Stimulated activated memory B cell treated with anti-CD40 and anti-IgM and Interleukin-4, amounts not matched to agents 10 μg/mL and 1 μg/mL and 100 μg/mL, for 72 hours (primary cell): ENCODE measurements around the gene ADNP2.

ENCODE experiments used
- ATAC-seq: fragments of 150-1000 bp; cut with Tn5 transposase; 2 replicates; pipeline ENCODE4 v1.10.0; 2021
- H3K27ac Mint-ChIP-seq: one replicate; pipeline ENCODE4 v1.8.0; 2022; ENCODE audit warnings: mild to moderate bottlenecking, mixed read lengths
- H3K27me3 Mint-ChIP-seq: one replicate; pipeline ENCODE4 v1.8.0; 2022; ENCODE audit warnings: mixed read lengths
- H3K36me3 Mint-ChIP-seq: one replicate; pipeline ENCODE4 v1.8.0; 2022; ENCODE audit warnings: mixed read lengths
- H3K4me1 Mint-ChIP-seq: one replicate; pipeline ENCODE4 v1.8.0; 2022; ENCODE audit warnings: mixed read lengths
- H3K4me3 Mint-ChIP-seq: one replicate; pipeline ENCODE4 v1.8.0; 2022; ENCODE audit warnings: mild to moderate bottlenecking, moderate library complexity, mixed read lengths
- H3K9me3 Mint-ChIP-seq: one replicate; pipeline ENCODE4 v1.8.0; 2022; ENCODE audit warnings: mixed read lengths

The ADNP2 gene

DNA sequence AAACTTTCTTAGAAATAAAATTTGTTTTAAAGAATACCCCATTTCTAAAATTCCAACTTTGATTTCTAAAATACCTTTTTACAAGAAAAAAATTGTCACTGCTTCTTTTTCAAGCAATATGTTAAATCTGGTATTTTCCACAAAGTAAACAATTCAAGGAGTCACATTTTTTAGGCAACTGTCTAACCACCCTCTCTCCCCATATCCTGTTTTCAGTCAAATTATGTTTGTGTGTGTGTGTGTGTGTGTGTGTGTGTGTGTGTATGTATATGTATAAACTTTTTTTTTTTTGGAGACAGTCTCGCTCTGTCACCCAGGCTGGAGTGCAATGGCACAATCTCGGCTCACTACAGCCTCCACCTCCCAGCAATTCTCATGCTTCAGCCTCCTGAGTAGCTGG lies 59.3 kb downstream of the ADNP2 start:
- Mint-ChIP-seq H3K9me3 (peaks cover 14% of the 10 kb centered on the region), H3K36me3 (no peaks in the 10 kb centered on the region), H3K4me3 (no peak overlapping the region), H3K27ac (no peak overlapping the region), H3K27me3 (peaks cover 40% of the 10 kb centered on the region), H3K4me1 (peaks cover 8% of the 10 kb centered on the region)
- no peak for ATAC-seq

DNA sequence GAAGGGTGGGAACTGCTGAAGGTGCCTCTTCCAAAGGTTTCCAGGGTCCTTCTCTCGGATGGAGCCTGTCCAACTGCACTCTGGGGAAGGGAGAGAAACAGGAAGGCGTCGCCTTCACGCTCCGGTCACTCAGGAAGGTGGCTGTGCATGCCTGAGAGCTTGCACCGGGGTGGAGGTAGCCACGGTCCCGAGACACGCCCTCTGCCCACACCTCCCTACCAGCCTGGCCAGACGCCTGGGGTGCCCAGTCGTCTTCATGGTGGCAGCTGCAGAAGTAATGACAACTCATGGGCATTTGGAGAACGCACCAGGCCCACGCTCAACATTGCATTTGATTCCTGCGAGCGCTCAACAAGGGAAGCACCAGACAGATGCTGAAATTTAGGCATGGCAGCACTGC lies 59.9 kb downstream of the ADNP2 start:
- H3K27me3 Mint-ChIP-seq: peaks cover 44% of the 10 kb centered on the region
- no peak for ATAC-seq

DNA sequence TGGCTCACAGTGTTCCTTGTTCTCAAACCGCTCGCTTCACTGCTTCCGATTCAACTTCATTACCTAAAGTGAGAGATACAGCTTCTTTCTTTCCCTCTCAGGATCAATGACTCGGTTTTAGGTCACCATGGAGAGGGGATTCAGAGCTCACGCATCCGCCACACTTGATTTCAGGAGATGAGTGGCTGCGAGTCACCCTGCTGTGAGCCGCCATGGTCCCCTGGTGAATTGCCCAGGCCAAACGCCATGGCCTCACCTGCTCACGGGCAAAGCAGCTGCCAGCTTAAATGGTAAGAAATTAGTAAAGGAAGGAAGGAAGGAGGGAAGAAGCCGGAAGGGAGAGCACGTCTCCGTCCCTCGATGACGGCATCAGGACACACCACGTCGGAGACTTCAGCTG lies 60.5 kb downstream of the ADNP2 start:
- Mint-ChIP-seq H3K27me3 (peaks cover 50% of the 10 kb centered on the region), H3K9me3 (peaks cover 8% of the 10 kb centered on the region), H3K36me3 (no peaks in the 10 kb centered on the region), H3K27ac (no peak overlapping the region), H3K4me3 (no peak overlapping the region), H3K4me1 (peaks cover 8% of the 10 kb centered on the region)
- ATAC-seq: no peak

More for the DNA sequence above, 59.9 kb downstream of the ADNP2 start:
- no peak overlapping the region for H3K27ac Mint-ChIP-seq
- H3K4me3 Mint-ChIP-seq: no peak overlapping the region
- no peaks in the 10 kb centered on the region for H3K36me3 Mint-ChIP-seq
- peaks cover 8% of the 10 kb centered on the region for H3K4me1 Mint-ChIP-seq
- peaks cover 14% of the 10 kb centered on the region for H3K9me3 Mint-ChIP-seq

DNA sequence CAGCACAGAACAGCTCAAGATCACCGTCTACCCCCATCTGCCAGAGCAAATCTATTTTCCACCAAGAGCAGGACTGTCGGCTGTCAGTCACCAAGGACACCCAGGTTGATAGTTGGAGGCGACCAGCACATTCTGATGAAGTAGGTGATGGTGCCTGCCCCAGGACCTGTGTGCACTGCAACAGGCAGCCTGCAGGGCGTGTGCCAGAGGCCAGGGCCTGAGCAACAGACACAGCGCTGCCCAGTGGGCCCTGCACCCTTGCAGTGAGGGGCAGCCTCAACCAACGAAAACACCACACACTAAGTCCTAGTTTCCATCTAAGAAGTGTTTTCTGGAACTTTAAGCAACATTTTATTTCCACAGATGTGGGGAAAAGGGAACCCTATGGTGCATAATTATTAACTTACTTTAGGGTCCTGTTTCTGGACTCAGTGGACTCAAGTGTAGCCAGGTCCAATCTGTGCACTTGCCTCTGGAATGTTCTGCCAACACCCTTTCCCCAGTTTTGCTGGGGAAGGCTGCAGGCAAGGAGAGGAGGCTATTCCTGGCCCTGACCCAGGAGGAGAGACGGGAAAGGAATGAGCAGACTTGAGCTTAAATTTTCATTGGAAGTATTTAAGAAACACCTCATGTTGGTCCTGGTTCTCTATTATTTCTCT lies 61.5 kb downstream of the ADNP2 start:
- peaks cover 8% of the 10 kb centered on the region for H3K4me1 Mint-ChIP-seq
- no peak overlapping the region for H3K27ac Mint-ChIP-seq
- H3K27me3 Mint-ChIP-seq: peaks cover 59% of the 10 kb centered on the region
- no peak overlapping the region for H3K4me3 Mint-ChIP-seq
- peaks cover 3% of the 10 kb centered on the region for H3K9me3 Mint-ChIP-seq
- no peaks in the 10 kb centered on the region for H3K36me3 Mint-ChIP-seq
- ATAC-seq: no peak

DNA sequence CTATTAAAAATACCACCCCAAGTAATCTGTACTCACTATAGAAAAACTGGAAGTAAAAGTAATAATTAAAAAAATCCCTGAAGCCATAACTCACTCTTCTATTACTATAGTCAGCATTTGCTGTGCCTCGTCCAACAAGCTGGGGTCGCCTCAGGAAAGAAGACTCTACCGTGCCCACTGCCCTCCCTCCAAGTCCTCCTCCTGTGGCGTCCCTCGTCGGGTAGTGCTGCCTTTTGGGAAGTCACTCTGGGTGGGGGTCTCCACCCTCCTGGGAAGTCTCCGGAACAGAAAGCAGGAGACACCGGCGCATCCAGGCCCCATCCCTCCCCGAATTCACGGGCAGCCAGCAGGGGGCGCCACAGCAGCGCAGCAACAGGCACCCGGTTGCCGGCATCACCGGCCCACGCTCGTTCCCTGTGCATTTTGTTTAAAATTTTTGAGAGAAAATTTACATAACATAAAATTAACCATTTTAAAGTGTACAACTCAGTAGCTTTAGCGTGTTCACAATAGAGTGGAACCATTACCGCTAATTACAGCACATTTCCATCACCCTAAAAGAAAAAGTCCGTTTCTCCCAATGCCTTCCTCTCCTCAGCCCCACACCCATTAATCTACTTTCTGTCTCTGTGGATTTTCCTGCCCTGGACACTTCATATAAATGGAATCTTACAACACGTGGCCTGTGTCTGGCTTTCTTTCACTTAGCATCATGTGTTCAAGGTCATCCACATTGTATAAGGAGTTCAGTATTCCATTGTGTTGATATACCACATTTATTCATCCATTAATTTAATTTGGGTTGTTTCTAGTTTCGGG lies 62.2 kb downstream of the ADNP2 start:
- no peak overlapping the region for H3K27ac Mint-ChIP-seq
- peaks cover 67% of the 10 kb centered on the region for H3K27me3 Mint-ChIP-seq

DNA sequence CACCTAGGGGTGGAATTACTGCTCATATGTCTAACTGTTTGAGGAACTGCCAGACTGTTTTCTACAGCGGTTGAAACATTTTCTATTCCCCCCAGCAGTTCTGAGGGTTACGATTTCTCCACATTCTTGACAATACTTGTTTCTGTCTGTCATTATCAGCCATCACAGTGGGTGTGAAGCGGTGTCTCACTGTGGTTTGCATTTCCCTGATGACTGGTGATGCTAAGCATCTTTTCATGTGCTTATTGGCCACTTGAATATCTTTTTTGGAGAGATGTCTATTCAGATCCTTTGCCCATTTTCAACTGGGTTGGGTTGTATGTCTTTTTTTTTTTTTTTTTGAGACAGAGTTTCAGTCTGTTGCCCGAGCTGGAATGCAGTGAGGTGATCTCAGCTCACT lies 63.0 kb downstream of the ADNP2 start:
- no peak for ATAC-seq
- H3K4me3 Mint-ChIP-seq: no peak overlapping the region
- H3K27me3 Mint-ChIP-seq: peaks cover 74% of the 10 kb centered on the region
- peaks cover 8% of the 10 kb centered on the region for H3K4me1 Mint-ChIP-seq
- H3K27ac Mint-ChIP-seq: no peak overlapping the region
- no peaks in the 10 kb centered on the region for H3K36me3 Mint-ChIP-seq
- peaks cover 7% of the 10 kb centered on the region for H3K9me3 Mint-ChIP-seq

More for the DNA sequence above, 62.2 kb downstream of the ADNP2 start:
- Mint-ChIP-seq H3K36me3 (no peaks in the 10 kb centered on the region), H3K4me3 (no peak overlapping the region), H3K4me1 (peaks cover 8% of the 10 kb centered on the region), H3K9me3 (no peaks in the 10 kb centered on the region)
- no peak for ATAC-seq

DNA sequence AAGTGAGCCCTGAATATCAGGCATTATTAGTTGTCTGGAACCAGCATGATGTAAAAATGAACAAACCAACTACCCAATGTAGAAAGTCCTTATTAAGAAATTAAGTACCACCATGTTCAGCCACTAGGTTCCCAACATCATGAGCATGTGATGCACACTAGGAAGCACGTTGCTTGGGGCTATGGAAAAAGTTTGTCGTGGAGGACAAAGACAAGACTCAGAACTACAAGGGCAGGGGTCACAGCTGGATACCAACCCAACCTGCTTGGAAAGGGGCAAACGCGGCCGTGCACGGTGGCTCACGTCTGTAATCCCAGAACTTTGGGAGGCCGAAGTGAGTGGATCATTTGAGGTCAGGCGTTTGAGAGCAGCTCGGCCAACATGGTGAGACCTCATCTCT lies 64.0 kb downstream of the ADNP2 start:
- Mint-ChIP-seq H3K27me3 (peaks cover 76% of the 10 kb centered on the region), H3K4me1 (peaks cover 8% of the 10 kb centered on the region), H3K27ac (no peak overlapping the region), H3K4me3 (no peak overlapping the region), H3K36me3 (no peaks in the 10 kb centered on the region), H3K9me3 (peaks cover 14% of the 10 kb centered on the region)
- no peak for ATAC-seq

DNA sequence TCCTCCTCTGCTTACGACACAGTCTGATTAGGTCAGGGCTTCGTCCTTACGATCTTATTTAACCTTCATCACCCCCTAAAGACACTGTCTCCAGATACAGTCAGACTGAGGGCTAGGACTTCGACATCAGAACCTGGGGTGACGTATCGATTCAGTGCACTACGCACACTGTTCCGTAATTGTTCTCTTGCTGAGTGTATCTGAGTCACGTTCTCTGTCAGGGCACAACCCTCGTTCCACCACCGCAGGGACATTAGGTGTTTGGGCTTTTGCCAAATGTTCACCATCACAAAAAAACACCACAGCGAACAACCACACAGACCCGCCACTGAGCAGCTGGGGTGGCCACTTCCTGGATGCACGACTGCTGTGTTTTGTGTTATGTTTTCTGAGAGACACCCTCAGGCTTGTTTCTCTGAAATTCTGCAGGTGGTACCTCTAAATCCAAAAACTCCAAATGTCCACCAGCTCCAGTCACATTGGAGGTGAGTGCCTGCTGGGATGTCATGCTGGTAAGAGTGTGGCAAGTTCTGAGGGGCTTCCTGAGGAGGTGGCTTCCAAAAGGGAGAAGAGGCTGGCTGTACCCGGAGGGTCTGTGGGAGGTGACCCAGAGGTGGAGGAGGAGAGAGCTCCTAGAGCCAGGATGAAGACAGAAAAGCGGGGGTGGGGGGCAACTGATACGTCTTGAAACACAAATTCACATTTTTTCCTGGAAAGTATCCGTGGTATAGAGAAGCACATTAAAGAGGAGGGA lies 66.6 kb downstream of the ADNP2 start:
- Mint-ChIP-seq H3K27ac (no peak overlapping the region), H3K4me1 (peaks cover 19% of the 10 kb centered on the region), H3K4me3 (no peak overlapping the region)

DNA sequence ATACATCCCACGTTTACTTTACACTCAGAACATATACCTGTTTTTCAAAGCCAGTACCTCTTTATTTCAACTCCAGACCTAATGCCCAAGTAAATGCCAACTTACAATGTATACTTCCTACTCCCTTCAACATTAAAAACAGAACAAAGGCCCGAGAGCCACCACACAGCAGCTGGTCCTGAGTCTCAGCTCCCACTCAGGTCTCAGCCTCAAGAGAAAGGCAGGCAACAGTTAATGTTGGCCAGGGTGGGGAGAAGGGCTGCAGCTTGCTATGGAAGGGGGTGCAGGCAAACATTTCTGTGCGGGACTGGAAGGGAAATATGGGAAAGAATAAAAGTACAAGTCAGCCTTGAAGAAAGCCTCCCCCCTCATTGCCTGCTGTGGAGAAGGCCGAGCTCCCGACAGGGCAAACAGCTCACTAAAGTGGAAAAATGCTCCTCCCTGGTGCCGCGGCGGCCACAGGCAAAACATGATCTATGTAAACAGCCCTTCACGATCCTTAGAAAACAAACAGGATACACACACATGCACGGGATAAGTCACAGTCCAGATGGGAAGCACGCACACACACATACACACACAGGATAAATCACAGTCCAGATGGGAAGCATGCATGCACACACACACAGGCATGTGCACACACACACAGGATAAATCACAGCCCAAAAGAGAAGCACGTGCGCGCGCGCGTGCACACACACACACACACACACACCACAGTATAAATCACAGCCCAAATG lies 67.4 kb downstream of the ADNP2 start:
- Mint-ChIP-seq H3K27me3 (peaks cover 86% of the 10 kb centered on the region), H3K4me3 (no peak overlapping the region), H3K36me3 (no peaks in the 10 kb centered on the region), H3K9me3 (peaks cover 14% of the 10 kb centered on the region), H3K27ac (no peak overlapping the region), H3K4me1 (peaks cover 14% of the 10 kb centered on the region)
- ATAC-seq: no peak

More for the DNA sequence above, 66.6 kb downstream of the ADNP2 start:
- H3K36me3 Mint-ChIP-seq: no peaks in the 10 kb centered on the region
- ATAC-seq: no peak
- H3K27me3 Mint-ChIP-seq: peaks cover 86% of the 10 kb centered on the region
- peaks cover 14% of the 10 kb centered on the region for H3K9me3 Mint-ChIP-seq

DNA sequence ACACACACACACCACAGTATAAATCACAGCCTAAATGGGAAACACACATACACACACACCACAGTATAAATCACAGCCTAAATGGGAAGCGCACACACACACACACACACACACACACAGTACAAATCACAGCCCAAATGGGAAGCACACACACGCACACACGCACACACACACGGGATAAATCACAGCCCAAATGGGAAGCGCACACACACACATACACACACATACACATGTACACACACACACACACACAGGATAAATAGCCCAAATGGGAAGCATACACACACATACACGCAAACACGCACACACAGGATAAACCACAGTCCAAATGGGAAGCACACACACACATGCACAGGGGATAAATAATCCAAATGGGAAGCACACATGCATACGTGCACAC lies 68.1 kb downstream of the ADNP2 start:
- peaks cover 14% of the 10 kb centered on the region for H3K9me3 Mint-ChIP-seq
- no peak for ATAC-seq
- no peak overlapping the region for H3K4me3 Mint-ChIP-seq
- no peaks in the 10 kb centered on the region for H3K36me3 Mint-ChIP-seq
- peaks cover 12% of the 10 kb centered on the region for H3K4me1 Mint-ChIP-seq
- H3K27ac Mint-ChIP-seq: no peak overlapping the region
- H3K27me3 Mint-ChIP-seq: peaks cover 86% of the 10 kb centered on the region

DNA sequence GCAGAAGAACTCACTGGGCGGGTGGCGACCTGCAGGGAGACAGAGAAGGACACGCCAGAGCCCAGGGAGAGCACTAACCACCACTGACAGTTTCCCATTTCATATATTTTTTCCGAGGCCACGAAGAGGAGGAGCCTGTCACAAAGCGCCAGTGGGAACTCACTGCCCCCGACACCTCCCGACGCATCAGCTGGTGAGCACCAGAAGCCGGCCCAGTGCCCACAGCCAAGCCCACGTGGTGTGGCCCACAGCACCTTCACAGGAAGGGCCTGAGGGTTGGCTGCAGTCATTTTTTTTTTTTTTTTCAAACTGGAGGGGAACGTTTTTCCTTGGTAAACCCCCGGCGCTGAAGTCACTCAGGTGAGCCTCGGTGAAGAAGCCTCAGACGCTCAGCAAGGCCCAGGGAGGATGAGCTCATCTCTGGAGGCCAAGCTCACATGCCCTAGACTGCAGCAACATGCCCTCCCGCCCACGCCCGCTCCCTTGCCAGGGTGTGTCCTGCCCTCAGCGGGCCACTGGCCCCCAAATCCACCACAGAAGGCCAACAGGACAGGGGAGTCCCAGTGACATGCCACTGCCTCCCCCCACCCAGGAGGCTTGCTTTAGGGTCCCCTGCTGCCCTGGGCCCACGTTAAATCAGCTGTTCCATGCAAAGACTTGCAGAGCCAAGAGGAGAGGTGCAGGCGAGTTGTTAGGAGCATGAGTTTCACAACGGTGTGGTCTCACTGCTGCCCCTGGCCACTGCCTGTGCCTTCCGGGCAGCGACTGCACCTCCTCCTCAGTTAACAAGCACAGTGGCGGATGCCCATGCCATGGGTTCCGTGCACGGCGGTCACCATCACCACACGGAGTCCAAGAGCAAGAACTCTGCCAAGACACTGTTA lies 70.1 kb downstream of the ADNP2 start:
- Mint-ChIP-seq H3K36me3 (no peaks in the 10 kb centered on the region), H3K9me3 (peaks cover 14% of the 10 kb centered on the region), H3K27me3 (peaks cover 83% of the 10 kb centered on the region), H3K4me3 (no peak overlapping the region), H3K4me1 (peaks cover 12% of the 10 kb centered on the region), H3K27ac (no peak overlapping the region)
- no peak for ATAC-seq

DNA sequence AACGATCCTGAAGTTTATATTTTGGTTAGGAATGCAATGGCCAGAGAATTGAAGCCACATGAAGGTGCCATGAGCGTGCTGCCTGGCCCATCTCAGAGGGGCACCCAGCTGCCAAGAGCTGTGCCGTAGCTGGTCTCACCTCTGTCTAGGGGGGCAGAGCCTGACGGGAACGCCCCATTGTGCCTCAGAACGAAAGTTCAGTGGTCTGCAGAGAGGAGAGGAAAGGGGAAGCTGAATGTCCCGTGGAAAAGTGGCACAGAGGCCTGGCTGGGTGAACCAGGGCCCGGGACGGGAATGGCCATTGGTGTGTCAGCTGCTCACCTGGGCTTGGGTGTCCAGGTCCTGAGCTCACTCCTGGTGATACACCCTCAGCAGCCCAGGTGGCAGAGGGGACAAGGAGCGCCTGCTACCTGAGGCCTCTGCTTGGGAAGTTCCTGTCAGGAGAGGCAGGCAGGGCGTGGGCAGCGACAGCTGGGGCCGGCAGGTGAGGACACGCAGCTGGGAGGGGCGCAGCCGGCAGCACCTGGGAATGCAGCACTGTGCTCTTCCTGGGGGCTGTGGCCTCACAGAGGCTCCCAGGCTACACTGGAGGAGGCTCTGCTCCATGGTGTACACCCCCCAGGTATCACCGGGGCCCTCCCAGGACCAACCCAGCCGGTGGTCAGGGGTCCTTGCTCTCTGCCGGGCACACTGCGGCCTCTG lies 70.9 kb downstream of the ADNP2 start:
- peak; percentile 69 for ATAC-seq
- H3K4me1 Mint-ChIP-seq: peaks cover 12% of the 10 kb centered on the region
- H3K27ac Mint-ChIP-seq: no peak overlapping the region
- H3K4me3 Mint-ChIP-seq: no peak overlapping the region
- H3K36me3 Mint-ChIP-seq: no peaks in the 10 kb centered on the region
- H3K9me3 Mint-ChIP-seq: peaks cover 14% of the 10 kb centered on the region
- H3K27me3 Mint-ChIP-seq: peaks cover 74% of the 10 kb centered on the region

DNA sequence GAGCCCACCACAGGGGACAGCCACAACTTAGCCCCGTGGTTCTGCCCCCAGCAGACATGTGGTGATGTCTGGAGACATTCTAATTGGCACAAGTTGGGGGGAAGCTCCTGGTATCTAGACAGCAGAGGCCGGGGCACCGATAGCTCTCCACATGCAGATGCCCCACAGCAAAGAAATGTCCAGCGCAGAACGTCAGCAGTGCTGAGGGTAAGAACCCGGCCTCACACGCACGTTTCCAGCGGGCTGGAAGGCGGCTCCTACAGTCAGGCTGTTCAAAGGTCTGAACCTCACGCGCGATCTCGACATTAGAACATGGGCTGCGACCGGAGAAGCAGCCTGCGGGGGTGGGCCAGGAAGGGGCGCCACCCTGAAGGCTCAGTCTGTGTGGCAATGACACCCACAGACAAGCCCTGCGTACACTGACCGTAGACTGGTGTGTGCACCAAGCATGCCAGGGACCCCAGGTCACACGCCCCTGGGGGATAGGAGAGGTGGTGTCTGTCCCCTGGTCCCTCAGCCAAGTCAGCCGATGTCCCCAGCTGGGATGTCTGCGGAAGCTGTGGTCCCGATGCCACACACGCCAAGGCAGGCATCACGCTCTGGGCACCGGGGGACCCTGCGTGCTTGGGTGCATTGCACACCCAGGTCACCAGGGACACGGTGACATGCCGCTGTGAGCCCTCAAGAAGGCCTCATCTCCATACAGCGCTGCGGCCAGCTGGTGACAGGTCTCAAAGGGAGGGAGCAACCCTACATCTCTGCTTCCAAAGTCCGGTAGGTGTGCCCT lies 71.9 kb downstream of the ADNP2 start:
- peaks cover 12% of the 10 kb centered on the region for H3K4me1 Mint-ChIP-seq
- peaks cover 66% of the 10 kb centered on the region for H3K27me3 Mint-ChIP-seq
- no peak overlapping the region for H3K4me3 Mint-ChIP-seq
- no peaks in the 10 kb centered on the region for H3K36me3 Mint-ChIP-seq
- no peak for ATAC-seq
- no peak overlapping the region for H3K27ac Mint-ChIP-seq
- peaks cover 18% of the 10 kb centered on the region for H3K9me3 Mint-ChIP-seq
